WERI-Rb-1 (cell line): Measurements from ENCODE around the gene FGFR4.
"Not testable (repeated sequence)": the region's sequence is repeated elsewhere in the genome, so short reads cannot be mapped to it uniquely, and the experiment has no call there.

ENCODE experiments used
- DNase-seq: peaks from one replicate; pipeline ENCODE4 v3.0.0-alpha.2; 2020
- H3K27ac ChIP-seq: fragments of 250-450 bp; sonication (Bioruptor Pico); 2 replicates; pipeline ENCODE4 v1.5.1; 2020; ENCODE audit warnings: mild to moderate bottlenecking, moderate library complexity
- H3K27me3 ChIP-seq: fragments of 250-450 bp; sonication (Bioruptor Pico); 2 replicates; pipeline ENCODE4 v1.5.1; 2021; ENCODE audit warnings: mild to moderate bottlenecking, low read depth, moderate library complexity; ENCODE audit not compliant: insufficient read depth, severe bottlenecking
- H3K36me3 ChIP-seq: fragments of 250-450 bp; sonication (Bioruptor Pico); 2 replicates; pipeline ENCODE4 v1.5.1; 2020; ENCODE audit warnings: mild to moderate bottlenecking, moderate library complexity
- H3K4me3 ChIP-seq: 2 replicates; pipeline ENCODE4 v1.5.1; 2011; ENCODE audit warnings: low read depth, mild to moderate bottlenecking, control low read depth, low read length
- H3K9me3 ChIP-seq: fragments of 250-450 bp; sonication (Bioruptor Pico); 2 replicates; pipeline ENCODE4 v1.5.1; 2021; ENCODE audit warnings: mild to moderate bottlenecking, moderate library complexity; ENCODE audit not compliant: severe bottlenecking
- CTCF ChIP-seq: IDR thresholded peaks from 2 replicates; pipeline ENCODE4 v1.5.1; 2011; ENCODE audit warnings: low read depth, mild to moderate bottlenecking, control low read depth, inconsistent platforms, low read length

FGFR4 gene

GRCh38 chr5:177043958-177044357 is 42.8 kb upstream of the FGFR4 start:
- no peaks in the 10 kb centered on the region for H3K9me3 ChIP-seq

DNA sequence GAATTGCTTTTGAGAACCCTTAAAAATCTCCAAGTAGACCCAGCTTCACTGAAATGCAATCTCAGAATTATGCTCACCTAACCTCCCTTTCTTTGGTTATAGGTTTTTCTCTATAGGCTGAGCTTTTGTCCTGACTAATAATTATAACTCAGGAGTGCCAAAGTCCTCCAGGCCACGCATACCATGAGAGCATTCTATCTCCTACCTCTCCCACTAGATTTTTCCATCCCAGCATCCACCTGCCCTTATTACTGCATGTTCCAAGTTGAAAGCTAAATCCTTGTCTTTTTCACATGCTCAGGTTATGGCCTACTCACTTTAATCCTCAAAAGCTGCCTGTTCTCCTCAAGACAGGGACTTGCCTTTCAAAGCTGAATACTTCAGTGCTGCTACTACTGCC is 42.1 kb upstream of the FGFR4 start:
- Histone ChIP-seq H3K27ac (no peak overlapping the region), H3K36me3 (peaks cover 5% of the 10 kb centered on the region), H3K4me3 (no peak overlapping the region), H3K9me3 (no peaks in the 10 kb centered on the region), H3K27me3 (no peaks in the 10 kb centered on the region)
- TF ChIP-seq CTCF = no peak
- DNase-seq = no peak

More at GRCh38 chr5:177043958-177044357, 42.8 kb upstream of the FGFR4 start:
- no peak for DNase-seq
- Histone ChIP-seq H3K4me3 (no peak overlapping the region), H3K27ac (no peak overlapping the region), H3K36me3 (peaks cover 5% of the 10 kb centered on the region), H3K27me3 (no peaks in the 10 kb centered on the region)
- TF ChIP-seq CTCF = no peak

GRCh38 chr5:177045631-177046030 is 41.1 kb upstream of the FGFR4 start:
- H3K27me3 ChIP-seq = no peaks in the 10 kb centered on the region
- no peaks in the 10 kb centered on the region for H3K9me3 ChIP-seq
- H3K36me3 ChIP-seq = peaks cover 5% of the 10 kb centered on the region
- no peak overlapping the region for H3K4me3 ChIP-seq
- no peak for DNase-seq
- TF ChIP-seq CTCF = no peak
- no peak overlapping the region for H3K27ac ChIP-seq

DNA sequence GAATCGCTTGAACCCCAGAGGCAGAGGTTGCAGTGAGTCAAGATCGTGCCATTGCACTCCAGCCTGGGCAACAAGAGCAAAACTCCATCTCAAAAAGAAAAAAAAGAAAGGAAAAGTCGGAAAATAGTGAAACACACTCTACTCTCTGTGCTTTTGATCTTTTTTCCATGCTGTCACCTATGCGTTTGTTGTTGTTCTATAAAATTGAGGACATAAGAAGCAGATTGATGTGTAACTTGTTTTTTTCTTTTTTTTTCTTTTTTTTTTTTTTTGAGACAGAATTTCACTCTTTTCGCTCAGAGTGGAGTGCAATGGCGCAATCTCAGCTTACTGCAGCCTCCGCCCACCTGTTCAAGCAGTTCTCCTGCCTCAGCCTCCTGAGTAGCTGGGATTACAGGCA is 38.2 kb upstream of the FGFR4 start:
- H3K36me3 ChIP-seq = not testable (repeated sequence)

GRCh38 chr5:177049285-177049684 is 37.4 kb upstream of the FGFR4 start:
- no peak overlapping the region for H3K4me3 ChIP-seq
- DNase-seq = no peak
- H3K9me3 ChIP-seq = no peaks in the 10 kb centered on the region
- H3K27ac ChIP-seq = no peak overlapping the region
- no peak for TF ChIP-seq CTCF
- no peaks in the 10 kb centered on the region; the same call in 1 of the 2 replicates for H3K36me3 ChIP-seq
- H3K27me3 ChIP-seq = no peaks in the 10 kb centered on the region

More for the DNA sequence above, 38.2 kb upstream of the FGFR4 start:
- not testable (repeated sequence) for H3K27ac ChIP-seq, H3K9me3 ChIP-seq, DNase-seq, H3K4me3 ChIP-seq, H3K27me3 ChIP-seq

DNA sequence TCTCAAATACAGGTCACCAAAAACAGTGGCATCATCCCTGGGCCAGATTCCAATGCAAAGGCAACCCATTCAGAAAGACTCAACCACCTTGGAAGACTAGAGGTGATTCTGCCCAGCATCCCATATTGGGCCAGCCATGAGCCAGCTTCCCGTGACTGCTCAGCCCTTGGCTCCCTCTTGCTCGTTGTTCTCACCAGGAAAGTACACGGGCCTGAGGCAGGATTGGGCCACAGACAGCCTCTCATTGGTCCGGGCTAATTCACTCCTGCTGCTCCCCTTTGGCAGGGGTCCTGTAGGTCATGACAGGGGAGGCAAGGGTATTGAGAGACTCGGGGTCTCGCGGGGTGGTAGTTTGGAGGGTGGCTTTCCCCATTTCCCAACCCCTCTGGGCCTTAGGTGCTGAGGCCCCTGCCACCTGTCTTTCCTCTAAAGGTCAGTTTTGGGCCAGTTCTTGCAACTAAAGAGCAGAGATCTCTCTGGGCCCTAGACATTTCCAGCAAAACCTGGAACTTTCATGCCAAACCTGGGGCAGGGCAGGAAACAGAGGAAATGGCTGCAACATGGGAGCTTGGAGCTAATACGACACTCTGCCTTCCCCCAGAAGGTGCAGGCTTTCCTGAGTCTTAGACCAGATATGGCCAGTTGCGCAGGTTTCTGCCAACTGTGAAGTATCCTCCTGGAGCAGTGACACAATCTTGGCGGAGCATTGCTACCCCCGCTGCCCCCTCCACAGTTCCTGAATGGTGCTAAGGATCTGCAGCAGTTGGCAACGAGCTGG is 22.0 kb upstream of the FGFR4 start:
- no peak overlapping the region for H3K4me3 ChIP-seq
- no peaks in the 10 kb centered on the region for H3K9me3 ChIP-seq
- no peaks in the 10 kb centered on the region; the same call in none of the 2 replicates for H3K36me3 ChIP-seq
- H3K27ac ChIP-seq = no peak overlapping the region
- DNase-seq = no peak
- H3K27me3 ChIP-seq = no peaks in the 10 kb centered on the region
- TF ChIP-seq CTCF = no peak
